Dermis blood vessel endothelial cell (primary cell): ENCODE results near the gene TMEM87A. TPM values are rescaled to one million over a fixed set of nuclear protein-coding genes. Genes with fewer than 3 reads are reported as not detected.

Source experiments
- DNase-seq: peaks from one replicate; pipeline ENCODE4 v3.0.0; 2010
- total RNA-seq: library from RNA; depleted of rRNA; stranded (reverse); fragments of >200 nt; gene quantifications from 2 replicates; pipeline ENCODE4 v1.2.3, GENCODE V29; 2014

The TMEM87A gene
- total RNA-seq, 1 donor from 2014 or later, result 60.6 TPM

DNA sequence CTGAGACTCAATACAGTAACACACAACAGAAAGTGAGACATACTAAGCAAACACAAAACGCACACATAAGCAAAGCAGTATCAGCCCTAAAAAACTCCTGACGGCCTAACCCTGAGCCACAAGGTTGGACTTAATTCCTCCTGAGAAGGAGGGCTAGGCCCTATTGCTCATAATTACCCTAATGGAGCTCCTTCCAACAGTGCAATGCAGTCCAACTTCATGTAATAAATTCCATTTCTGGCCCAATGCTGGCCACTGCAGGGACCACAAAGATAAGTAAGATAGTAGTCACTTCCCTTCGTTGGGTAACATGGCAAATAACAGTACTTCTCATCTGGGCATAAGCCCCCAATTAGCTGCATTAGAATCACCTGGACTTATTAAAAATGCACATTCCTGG is 69.3 kb downstream of the TMEM87A start:
- no peak for DNase-seq

DNA sequence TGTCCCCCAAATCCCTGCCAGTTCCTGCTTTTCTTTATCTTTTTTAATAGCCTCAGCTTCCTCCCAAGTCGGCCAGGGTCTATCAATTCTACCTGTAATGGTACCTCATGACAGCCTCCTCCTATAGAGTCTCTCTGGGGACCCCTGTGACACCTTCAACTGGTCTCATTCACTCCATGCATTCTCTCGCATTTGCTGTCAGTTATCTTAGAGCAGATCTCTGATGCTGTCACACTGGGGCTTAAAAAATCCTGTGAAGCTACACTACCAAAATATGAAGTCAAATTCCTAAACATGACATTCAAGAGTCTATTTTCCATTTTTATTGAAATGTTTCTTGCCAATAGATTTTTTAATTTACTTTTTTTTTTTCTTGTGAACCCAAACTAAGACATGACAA is 70.6 kb downstream of the TMEM87A start:
- no peak for DNase-seq

DNA sequence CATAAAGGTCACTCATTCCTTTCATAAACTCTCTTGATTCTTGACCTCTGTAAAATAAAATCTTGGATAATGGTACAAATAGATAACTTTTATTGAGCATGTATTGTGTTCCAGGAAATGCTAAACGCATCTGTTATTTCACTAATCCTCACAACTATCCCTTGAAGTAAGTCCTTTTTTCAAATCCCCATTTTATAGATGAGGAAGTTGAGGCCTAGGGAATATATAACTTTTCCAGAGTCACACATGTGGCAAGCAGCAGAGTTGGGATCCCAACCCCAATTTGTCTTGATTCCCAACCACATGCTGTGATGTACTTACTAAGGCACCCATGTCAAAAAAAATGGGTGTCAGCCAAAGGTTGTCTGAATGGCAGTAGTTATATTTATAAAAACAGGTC is 71.4 kb downstream of the TMEM87A start:
- no peak for DNase-seq

DNA sequence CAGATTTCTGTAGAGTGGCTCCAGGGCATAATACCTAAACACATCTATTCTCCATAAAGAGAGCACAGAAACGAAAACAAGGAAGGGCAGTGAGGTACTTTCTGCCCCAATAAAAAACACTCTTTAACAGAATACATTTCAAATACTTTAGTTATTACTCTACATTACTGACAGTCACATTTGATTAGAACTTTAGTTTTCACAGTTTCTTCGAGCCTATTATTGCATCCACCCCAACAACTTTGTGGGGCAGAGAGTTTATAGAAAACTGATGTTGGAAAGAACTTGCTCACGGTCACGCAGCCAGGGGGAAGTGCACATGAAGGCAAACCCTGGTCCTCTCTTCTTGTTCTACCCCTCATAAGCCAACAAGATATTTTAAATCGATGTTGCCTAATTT is 74.1 kb downstream of the TMEM87A start:
- DNase-seq, result no peak

DNA sequence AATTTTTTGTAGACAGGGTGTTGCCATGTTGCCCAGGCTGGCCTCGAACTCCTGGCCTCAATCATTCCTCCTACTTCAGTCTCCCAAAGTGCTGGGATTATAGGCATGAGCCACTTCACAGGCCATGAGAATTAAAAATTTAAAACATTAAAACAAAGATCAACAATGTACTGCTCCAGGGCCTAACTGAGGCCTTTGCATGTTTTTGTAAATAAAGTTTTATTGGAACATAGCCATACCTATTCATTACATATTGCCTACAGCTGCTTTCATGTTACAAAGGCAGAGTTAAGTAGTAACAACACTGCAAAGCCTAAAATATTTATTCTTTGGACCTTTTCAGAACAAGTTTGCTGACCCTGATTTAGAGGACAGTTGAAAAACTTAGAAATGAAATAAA is 74.7 kb downstream of the TMEM87A start:
- no peak for DNase-seq

DNA sequence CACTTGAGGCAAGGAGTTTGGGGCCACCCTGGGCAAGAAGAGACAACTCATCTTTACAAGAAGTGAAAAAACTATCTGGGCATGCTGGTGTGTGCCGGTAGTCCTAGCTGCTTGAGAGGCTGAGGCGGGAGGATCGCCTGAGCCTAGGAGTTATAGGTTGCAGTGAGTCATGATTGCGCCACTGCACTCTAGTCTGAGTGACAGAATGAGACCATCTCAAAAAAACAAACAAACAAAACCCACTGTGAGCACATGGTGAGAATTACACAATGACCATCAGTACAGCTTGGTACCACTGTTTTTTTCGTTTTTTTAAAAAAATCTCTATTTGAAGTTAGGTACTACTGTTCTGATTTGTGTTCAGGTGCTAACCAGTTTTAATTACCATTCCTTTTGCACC is 78.7 kb downstream of the TMEM87A start:
- no peak for DNase-seq

DNA sequence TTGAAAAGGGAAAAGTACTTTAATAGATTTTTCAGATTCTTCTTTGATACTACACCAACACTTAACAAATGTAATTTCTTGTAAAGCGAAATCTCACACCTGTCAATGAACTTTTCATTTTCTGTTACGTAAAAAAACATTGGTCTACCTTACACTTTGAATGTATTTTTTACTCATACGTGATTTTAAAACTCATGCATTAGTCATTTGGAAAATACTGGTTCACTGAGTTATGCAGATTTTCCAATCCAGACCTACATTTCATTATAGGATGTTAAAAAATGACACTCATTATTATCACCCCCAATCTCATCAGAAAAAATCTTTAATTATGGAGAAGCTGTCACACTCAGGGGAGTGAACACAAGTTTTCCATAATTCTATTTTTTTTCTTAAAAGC is 79.8 kb downstream of the TMEM87A start:
- no peak for DNase-seq

DNA sequence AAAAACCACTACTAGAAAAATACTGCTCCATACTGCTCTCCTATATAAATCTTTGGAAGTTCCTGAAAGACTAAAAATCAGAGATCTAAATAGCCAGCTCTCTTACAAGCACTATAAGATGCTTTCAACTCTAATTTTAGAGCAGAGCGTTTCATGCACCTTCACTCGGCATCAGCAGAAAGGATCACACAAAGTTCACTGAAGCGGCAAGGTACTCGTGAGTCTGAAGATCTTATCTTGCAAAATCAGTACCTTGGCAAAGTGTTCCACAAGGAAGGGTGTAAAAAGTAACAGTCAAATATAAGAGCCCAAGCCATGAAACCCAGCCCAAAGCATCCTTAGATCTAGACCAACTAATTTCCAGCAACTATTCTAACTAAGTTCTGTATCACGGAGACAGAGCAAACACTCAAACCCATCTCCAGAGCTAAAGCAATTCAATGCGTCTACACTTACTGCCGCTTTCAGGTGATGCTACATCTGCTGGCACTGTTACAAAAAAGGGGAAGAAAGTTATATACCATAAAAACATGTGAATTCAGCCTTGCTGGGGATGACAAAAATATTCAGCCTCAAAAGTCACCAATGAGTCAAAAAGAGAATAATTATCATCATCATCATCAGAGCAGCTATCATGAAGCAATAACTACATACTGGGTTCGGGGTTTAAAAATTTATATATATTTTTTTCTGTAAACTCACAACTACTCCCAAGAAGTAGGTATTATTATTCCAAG is 81.5 kb downstream of the TMEM87A start:
- no peak for DNase-seq

DNA sequence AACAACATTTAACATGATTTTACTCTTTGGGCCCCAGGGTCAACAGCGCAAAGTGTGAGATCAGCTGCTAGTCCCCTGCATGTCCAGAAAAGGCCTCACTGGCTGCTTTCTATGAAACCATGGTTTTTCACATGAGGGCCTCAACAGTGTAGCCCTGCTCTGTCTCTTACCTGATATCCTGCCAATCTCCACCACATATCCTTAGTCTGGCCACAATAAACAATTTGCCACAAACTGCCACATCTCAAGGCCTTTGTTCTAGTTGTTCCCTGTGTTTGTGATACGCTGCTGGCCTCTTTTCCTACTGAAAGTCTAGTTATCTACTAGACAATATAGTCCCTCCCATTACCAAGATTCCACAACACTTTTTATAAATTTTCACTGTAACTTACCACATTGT is 82.9 kb downstream of the TMEM87A start:
- DNase-seq, result no peak

DNA sequence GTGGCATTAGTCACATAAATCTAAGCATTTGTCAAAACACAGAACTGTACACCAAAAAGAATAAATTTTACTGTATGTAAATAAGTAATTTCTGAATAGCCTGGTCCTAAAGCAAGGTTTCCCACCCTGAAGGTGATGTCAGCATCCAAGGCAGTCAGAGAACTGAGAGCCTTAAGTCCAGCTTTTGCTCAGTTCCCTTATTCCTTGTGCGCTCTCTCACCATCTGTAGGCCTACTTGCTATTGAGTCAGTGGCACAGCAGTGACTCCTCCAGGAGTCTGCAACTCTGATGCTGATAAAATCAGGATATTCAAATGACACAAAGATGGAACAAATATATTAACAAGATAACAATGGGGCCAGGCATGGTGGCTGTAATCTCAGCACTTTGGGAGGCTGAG is 87.4 kb downstream of the TMEM87A start:
- no peak for DNase-seq

DNA sequence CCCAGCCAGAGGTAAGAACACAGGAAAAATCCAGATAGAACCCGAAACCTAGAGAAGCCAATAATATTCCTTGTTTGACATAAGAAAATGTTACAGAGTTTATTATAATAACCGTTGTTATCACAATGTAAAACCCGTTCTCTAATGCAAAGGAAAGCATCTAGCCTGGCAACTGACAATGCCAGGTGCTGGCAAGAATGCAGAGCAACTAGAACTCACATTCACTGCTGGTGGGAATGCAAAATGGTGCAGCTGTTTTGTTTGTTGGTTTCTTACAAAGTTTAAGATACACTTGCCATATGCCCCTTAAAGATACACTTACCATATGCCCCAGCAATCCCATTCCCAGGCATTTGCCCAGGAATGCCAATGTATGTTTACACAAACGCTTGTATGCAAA is 88.5 kb downstream of the TMEM87A start:
- no peak for DNase-seq

DNA sequence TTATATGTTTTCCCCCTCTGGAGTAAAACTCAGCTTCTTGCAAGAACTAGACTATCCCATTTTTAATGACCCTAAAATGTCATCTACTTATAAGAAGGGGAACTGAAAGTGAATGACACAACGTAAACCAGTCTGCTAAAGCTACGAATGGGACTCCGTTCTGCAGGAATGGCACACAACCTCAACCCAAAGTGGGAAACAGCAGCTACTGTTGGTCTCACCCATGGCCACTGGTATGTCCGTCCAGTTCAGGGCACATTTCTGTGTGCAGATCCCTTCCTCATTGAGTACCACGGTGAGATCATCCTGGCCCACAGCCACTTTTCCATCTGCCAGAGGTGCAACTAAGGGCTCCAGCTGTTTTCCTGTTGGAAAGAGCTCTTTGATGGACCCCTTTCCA is 88.9 kb downstream of the TMEM87A start:
- peak; percentile 64 for DNase-seq

DNA sequence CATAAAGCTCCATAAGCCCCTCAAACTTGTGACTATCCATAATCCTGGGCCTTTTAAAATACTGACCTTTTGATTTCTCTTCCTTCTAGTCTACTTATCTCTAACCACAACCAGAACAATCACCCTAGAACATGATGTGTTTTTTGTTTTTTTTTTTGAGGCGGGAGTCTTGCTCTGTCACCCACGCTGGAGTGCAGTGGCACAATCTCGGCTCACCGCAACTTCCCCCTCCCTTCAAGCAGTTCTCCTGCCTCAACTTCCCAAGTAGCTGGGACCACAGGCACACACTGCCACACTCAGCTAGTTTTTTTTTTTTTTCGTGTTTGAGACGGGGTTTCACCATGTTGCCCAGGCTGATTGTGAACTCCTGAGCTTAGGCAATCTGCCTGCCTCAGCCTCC is 90.3 kb downstream of the TMEM87A start:
- no peak for DNase-seq

DNA sequence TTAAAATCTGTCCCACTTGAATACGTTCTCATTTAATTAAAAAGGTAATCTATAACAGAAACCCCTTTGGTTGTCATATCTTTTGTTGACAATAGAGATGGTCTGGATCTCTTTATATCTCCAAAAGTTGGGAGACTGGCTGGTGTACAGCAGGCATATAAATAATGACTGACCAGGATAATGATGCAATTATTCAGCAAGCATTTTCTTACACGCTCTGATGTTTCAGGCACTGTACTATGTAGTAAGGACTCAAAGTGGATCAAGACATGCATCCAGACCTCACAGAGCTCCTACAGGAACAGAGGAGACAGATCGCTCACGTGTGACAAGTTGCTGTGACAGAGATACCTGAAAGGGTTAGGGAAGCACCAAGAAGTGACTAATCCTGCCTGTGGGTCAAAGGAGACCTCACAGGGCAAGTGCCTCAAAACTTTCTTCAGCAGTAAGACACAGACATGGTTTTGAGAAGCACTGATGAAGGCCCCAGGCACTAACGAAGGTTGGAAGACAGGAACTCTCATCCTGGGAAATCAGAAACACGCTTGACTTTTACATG is 90.8 kb downstream of the TMEM87A start:
- no peak for DNase-seq

DNA sequence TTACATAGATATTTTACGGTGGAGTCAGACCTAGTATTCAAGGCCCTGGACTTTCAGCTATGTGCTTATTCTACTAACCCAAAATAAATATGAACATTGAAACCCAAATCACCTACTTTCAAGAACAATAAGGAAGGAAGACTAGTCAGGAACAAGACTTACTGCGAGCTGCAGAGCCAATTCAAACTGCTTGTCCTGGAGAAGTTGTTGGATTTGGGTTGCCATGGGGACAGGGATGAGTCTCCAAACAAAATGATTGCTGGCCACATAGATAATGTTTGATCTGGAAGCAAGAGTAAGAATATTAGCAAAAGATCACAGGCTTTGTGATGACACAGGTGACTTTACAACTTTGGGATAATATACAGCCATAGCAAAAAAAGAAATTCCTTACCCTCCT is 95.2 kb downstream of the TMEM87A start:
- DNase-seq, result no peak

DNA sequence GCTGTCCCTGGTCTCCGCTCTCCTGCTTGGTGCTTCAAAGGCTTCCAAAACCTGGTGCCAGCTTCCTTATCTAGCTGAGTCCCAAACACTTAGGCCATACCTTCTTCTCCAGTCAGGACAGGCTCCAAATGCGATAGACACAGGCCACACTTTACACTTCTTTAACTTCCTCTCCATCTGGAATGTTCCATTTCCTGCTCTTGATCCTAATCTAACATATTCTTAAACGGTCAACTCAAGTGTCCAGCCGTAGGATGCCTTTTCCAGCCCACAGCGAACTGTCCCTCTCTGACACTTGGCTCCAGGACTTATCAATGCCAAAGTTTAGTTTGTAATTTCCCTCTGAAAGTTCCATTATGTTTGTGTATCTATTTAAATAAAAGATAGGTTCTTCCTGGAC is 97.6 kb downstream of the TMEM87A start:
- peak; percentile 72 for DNase-seq

DNA sequence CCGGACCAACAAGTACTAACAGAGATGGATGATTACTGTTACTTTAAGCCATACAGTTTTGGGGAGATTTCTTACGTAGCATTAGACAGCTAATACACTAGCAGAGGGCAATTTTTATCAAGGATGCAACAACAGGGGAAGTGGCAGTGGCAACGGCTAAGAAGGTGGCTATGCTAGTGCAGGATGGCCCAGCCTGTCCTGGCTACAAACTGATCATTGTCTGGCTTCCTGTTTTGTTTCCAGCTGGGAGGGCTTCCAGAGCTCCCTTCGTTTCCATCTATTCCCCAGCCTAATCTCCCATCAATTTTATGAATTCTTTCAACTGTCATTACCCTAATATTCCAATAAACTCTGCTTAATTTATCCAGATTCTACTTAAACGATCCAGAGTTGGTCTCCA is 100.8 kb downstream of the TMEM87A start:
- peak; percentile 48 for DNase-seq

DNA sequence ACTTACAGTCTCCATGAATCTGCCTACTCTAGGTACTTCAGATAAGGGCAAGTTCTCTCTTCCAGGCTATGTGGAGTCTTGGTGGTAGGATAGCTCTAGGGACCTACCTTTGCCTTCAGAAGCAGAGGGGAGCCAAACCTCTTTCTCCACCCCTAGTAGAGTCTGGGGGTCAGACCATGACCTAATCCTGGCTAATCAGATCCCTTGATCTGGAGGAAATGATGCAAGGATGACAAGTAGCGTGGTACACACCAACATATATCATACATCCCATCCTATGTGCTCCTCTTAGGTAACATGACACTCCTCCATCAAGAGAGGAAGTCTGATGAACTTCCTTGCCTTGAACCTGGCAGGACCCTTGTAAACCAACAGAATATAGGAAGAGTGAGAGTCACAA is 101.4 kb downstream of the TMEM87A start:
- no peak for DNase-seq

DNA sequence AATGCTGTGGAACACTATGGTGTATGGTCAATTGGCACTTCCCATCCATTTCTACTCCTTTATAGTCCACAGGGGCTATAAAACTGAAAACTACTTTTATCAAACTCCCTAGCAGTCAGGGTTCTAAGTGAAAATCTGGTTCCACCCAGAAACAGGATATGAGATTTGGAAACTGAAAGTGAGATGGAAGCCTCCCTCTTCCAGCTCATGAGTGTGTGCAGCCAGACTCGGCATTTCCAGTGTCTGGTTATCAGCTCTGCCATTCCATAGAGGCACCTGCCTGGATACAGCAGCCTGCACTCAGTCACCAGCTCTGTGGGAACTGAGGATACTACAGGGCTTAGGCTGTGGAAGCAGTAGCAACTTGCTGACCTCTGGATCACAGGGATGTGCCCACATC is 102.1 kb downstream of the TMEM87A start:
- DNase-seq, result no peak

DNA sequence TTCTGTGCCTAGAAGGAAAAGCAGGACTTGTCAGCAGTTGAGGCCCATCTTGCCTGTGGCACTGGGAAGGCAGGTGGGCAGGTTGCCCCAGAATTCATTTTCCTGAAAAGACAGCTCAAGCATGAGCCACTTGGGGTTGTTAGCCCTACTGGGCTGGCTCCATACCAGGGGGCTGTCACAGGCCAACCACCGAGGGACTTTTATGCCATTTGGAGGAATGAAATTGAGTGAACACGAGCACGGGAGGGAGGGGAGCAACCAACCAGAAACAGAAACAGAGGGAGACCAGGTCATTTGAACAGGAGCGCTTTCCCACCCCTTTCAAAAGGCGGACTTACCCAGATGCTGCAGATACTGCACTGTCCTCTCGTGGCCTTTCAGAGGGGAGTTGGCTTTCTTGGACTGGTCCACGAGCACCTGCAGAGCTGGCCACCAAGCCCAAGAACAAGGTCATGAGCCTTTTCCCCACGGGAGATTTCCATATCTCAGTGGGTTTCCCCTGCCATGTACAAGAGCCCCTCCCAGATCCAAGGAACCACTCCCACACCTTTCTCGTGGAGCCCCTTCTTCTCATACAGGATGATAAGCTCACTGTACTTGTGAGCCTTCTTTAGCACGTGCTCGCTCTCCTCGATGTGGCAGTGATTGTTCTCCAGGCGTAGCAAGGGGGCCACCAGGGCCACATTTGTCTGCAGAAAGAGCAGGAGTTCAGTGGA is 106.8 kb downstream of the TMEM87A start:
- no peak for DNase-seq

DNA sequence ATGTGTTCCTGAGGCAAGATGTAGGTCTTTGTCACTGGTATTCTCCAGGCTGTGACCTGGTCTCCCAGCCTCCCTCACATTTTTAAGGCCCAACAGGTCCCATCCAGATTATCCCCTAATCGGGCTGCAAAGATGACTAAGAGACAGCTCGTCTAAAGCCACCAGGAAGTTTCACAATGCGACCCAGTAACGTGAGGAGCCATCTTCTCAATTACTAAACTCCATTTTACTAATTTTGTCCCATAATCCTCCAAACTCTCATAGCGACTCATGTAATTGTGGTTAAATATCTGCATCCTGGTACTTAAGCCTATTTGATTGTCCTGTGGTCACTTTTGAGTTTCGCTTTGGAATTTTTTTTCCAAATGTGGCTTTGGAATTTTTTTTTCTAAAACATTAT is 108.1 kb downstream of the TMEM87A start:
- DNase-seq, result no peak

DNA sequence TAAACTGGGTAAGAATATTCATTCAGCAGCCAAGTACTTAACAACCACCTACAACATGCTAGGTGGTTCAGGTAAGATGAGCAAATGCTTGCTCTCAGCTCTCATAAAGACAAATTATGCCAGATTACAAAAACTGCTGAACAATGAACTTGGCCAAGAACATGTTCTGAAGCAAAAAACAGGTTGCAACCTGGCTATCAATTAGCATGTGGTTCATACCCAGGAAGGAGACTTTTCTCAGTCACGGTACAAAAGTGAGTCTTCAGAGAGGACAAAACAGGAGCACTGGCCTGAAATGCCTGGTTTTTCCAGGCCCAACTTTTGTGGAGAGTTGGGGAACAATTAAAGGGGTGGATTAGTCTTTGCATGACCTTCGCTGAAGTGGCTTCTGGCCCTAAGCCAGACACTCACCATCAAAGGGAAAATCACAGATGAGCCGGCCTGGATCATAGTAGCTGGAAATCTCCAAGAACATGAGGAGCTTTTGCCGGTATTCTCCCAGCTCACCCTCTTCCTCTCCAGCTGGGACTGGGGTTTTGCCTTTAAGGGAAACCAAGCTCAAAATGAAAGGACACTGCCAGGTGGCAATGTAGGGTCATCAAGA is 109.2 kb downstream of the TMEM87A start:
- no peak for DNase-seq

DNA sequence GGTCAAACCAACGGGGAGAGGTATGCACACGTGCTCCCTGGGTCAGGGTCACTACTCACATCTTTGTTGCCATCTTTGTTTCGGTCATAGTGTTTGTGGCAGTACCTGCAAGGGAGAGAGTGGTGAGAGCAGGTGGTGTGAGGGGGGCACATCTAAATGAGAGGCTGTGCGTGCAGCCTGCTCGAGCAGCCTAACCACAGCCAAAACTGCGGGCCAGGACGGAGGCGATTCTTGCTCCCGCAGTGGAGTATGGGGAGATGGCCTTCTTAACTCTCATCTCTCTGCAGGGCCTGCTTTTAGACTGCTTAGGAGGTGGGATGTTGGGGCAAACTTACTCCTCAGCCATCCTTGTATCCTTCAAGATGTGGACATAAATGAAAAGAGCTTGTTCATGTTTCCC is 109.9 kb downstream of the TMEM87A start:
- no peak for DNase-seq
